ENCODE measurements around the gene PPEF1.
"Not testable (repeated sequence)": the region's sequence is repeated elsewhere in the genome, so short reads cannot be mapped to it uniquely, and the experiment has no call there.

Gene PPEF1

DNA sequence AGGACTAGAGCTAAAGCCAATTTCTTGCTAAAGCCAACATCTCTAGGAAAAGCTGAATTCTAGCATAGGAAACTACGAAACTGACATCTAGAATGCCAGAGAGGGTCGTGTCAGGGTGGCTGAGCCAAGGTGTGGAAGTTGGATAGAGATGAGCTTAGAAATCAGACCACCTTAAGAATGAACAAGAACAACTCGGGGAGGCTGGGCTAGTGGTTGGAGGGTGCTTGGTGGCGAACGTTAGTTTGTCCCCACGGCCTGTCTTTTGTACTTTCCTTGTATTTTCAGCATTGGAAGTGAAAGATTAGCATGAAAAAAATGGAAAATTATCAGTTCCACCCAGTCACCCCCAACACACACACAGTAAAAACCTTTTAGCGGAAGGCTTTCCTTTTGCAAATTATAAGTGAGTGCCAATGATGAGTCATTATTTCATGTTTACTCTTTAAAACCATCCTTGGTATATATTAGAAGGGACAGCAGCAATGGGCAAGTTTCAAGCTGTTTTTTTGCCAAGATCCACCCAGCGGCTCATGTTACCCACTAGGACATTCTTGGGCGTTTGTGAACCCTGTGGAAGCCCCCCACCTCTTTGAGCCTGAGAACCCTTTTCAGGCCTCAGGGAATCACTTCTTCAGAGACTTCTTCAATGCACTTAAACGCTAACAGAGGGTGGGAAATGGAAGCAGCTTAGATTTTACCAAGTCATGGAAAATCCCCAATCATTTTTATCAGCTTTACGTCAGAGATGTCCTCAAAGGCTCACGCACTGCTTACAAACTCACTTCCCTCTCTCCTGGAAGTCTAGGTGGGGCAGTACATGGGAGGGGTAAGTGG lies 4.9 kb upstream of the PPEF1 start:
- DNase-seq (ENCODE audit: low read depth), result no peak

DNA sequence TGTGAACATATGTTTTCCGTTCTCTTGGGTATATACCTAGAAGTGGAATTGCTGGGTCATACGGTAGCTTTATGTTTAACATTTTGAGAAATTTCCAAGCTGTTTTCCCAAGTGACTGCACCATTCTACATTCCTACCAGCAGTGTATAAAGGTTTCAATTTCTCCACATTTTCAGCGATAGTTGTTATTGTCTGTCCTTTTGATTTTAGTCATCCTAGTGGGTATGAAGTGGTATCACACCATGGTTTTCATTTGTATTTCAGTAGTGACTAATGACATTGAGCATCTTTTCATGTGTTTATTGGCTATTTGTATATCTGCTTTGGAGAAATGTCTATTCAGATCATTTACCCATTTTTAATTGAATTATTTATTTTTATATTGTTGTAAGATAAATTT lies 2.4 kb downstream of the PPEF1 start:
- no peak for DNase-seq (ENCODE audit: low read depth)

DNA sequence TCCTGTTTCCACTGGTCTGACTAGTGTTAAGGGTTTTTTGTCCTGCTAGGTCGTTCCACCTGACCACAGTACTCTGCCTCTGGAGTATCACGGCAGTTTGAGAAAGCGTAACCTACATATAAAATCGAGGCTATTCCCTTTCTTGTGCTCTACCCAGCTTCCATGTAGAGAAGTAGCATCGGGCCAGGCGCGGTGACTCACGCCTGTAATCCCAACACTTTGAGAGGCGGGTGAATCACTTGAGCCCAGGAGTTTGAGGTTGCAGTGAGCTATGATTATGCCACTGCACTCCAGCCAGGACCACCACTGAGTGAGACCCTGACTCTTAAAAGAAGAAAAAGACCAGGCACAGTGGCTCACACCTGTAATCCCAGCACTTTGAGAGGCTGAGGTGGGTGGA lies 7.5 kb downstream of the PPEF1 start:
- DNase-seq (ENCODE audit: low read depth), result no peak

DNA sequence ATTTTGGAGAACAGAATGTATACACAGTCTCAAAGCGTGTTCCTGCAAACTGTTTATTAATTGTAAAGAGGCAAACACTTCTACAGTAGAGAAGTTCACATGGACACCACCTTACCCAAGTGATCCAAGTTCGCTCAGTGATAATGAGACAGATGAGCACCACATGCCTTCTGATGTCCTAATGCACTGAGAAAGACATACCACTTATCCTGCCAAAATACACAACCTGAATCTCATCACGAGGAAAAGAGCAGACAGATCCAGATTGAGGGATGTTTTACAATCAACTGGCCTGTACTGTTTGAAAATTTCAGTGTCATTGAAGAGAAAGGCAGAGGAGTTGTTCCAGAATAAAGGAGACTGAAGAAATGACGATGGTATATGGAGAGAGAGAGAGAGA lies 12.4 kb downstream of the PPEF1 start:
- no peak for DNase-seq (ENCODE audit: low read depth)

DNA sequence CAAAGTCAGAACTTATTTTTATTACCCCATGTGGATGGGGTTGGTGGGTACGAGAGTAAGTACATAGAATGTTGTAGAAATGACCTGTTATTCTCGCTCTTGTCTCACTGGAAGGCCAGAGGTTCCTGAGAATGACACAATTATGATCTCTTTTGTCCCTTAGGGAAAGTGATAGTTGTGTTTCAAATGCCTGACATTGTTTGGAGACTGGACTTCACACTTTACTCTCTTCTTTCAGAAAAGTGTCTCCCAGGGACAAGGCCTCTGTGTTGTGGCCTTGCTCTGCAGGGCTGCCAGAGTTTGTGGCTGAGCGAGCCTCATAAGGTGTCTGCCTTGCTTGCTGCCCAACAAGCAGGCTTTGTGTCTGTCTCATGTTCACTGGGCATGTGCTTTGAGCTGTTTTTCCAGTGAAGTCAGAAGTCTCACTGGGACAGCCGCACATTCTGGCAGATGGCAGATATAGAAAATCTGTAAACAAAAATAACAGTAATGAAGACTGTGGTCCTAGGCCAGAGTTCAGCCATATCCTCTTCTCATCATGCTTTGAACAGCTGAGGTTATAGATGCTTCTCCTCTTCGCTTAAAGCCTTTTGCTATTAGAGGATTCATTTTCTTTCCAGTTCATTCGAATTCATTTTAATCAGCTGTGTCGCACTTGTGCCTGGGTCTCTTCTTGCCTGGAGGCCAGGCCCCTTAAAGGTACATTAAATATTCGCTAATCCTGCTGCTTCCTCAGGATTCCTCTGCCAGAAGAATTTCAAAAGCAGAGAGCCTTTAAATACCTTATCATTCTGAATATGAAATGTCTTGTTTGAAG lies 14.4 kb downstream of the PPEF1 start:
- no peak for DNase-seq (ENCODE audit: low read depth)

DNA sequence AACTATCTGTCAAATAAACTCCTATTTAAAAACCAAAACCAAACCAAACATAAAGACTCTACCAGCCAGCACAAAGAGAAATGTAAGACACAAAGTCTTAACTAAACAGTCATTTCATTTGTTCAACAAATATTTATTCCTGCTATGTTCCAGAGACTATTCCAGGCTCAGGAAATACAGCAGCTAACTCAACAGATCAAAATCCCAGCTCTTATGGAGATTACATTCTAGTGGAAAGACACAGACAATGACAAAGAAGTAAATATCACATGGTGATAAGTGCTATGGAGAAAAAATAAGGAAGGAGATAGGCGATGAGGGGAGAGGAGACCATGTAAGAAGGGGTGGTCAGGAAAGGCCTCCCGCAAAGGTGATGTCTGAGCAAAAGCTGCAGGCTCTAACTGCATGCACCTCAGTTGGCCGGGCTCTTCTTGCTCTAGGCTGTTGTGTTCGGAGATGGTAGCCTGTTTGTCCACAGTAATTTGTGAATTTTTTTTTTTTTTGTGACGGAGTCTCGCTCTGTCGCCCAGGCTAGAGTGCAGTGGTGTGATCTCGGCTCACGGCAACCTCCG lies 15.1 kb downstream of the PPEF1 start:
- DNase-seq (ENCODE audit: low read depth), result no peak

DNA sequence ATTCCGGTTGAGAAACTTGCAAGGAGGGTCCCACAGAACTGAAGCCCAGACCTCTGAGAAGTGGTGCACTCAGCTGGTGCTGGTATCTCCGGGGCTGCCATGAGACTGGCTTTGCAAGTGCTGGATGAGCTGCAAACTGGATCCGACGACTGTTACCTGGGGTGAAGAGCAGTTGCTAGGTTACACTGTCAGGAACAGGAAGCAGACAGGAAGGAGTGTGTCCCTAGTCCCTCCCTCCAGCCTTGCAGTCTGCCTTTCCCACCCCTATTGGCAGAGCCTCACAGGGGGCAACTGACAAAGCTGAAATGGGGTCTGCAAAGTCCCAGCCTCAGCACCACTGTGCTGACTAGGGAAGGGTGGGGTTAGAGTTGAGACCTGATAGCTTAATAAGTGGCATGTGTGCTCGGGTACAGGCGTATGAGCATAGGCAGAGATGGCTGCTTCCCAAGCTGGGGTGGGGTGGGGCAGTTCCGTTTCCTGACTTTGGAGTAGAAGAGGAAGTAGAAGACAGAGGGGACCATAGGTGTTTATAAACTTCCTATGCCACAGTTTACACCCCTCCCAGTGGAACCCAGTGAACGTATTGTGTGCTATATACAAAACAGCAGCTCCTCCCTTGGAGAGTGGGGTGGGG lies 18.0 kb downstream of the PPEF1 start:
- DNase-seq (ENCODE audit: low read depth), result no peak

DNA sequence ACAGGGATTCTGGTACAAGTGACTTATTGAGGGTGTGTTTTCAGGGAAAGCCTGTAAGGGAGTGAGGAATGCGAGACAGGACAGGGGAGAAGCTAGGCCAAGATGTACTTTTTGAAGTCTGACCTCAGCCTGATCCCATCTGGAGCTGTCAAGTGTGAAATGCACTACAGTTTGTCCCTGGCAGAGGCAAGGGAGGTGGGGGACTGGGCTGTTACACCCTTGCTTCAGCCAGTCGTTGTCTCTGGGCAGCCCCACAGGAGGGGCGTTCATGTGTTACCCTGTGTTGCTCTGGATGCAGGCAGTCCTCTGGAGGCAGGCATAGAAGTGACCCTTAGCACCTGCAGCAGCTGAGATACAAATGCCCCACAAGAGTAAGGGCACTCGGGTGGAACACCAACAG lies 25.8 kb downstream of the PPEF1 start:
- no peak for DNase-seq (ENCODE audit: low read depth)

DNA sequence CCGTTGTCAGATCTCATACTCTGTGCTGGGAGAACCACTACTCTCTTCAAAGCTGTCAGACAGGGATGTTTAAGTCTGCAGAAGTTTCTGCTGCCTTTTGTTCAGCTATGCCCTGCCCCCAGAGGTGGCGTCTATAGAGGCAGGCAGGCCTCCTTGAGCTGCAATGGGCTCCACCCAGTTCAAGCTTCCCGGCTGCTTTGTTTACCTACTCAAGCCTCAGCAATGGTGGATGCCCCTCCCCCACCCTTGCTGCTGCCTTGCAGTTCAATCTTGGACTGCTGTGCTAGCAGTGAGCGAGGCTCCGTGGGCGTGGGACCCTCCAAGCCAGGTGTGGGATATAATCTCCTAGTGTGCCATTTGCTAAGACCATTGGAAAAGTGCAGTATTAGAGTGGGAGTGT lies 32.2 kb downstream of the PPEF1 start:
- not testable (repeated sequence) for DNase-seq (ENCODE audit: low read depth)

DNA sequence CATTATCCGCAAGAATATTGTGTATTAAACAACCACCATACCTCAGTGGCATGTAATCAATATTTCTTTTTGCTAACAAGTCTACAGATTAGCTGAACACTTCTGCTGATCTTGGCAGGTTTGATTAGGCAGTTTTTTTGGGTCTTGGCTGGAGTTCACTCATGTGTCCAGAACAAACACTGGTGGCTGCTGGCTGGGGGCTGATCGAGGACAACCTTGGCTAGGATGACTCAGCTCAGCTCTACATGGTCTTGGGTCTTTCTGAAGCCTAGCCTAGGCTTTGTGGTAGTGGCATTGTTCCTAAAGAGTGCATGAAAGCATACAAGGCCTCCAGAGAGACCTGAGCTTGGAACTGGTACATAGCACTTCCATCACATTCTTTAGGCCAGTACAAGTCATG lies 41.1 kb downstream of the PPEF1 start:
- no peak for DNase-seq (ENCODE audit: low read depth)

DNA sequence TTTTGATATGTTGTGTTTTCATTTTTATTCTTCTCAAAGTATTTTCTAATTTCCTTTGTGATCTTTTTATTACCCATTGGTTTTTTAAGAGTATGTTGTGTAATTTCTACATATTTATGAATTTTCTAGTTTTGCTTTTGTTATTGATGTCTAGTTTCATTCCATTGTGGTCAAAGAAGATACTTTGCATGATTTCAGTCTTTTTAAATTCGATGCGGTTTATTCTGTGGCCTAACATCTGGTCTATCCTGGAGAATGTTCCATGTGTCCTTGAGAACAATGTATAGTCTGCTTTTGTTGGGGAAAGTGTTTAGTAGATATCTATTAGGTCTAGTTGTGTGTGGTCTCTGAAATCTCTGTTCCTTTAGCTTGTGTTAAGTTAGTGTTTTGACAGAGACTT lies 46.2 kb downstream of the PPEF1 start:
- no peak for DNase-seq (ENCODE audit: low read depth)

DNA sequence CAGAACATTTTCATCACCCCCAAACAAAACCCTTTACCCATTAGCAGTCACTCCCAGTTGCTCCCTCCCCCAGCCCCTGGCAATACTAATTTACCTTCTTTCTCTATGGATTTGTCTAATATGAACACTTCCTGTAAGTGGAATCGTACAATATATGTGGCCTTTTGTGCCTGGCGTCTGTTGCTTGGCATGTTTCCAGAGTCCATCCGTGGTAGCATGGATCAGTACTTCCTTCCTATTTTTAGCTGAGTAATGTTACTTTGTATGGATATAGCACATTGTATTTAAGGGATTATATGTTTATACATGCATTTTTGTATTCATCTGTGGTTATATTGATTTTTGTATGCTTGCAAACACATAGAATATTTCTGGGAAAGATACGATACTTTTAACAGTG lies 48.2 kb downstream of the PPEF1 start:
- DNase-seq (ENCODE audit: low read depth), result no peak

DNA sequence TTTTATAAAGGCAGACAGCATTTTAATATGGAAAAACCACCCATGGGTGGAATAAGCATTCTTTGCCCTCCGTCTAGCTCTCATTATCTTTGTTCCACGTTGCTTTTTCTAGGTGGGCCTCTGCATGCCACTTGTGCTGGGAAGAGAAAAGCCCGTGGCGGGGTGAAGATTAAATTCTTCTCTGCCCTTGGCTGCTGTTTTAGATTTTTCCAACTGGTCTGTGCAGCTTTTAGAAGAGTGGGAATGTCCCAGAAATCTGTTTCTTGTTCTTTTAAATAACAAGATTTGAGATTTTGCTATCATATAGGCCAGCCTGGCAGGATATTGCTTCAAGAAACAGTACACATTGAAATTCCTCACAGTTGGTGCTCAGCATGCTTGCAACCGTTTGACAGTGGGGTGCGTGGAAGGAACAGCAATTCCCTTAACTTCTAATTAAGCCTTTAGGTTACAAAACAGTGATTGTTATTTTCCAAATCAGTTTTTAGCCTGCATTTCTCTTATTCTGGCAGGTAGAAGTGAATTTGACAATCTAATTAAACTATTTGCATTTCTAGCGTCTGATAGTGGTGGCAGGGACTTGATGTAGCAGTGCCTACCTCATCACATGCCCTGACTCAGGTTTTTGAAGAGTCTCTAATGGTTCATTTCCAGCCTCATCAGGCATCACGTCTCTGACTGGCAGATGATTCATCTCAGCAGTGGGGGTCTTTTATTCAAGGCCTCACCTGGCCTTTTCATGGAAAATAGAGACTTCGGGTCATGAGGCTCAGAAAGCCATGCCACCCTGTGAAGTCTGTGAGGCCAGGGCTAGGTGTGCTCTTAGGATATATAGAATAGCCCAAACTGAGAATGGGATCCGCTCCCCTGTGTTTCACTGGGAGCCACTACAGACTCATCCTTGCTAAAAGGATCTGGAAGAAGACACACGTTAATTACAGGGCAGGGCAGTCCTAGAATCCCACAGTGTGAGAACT lies 50.8 kb downstream of the PPEF1 start:
- no peak for DNase-seq (ENCODE audit: low read depth)

DNA sequence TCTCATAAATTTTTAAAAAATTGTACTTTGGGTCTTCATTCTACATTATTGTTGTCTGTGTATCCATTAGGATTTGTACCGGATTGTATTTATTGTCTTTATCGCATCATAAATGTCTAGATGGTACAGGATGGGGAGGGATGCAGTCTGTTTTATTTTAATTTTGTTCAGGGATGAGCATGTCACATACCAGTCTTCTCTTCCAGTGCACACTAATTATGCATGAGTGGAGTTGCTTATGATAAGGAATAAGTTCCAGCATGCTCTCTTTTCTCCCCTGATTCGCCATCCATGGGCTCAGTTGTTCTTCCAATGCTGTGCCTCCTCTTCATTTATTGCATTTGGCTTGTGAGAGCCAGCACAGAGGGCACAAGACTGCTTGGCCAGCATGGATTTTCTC lies 54.3 kb downstream of the PPEF1 start:
- DNase-seq (ENCODE audit: low read depth), result no peak

DNA sequence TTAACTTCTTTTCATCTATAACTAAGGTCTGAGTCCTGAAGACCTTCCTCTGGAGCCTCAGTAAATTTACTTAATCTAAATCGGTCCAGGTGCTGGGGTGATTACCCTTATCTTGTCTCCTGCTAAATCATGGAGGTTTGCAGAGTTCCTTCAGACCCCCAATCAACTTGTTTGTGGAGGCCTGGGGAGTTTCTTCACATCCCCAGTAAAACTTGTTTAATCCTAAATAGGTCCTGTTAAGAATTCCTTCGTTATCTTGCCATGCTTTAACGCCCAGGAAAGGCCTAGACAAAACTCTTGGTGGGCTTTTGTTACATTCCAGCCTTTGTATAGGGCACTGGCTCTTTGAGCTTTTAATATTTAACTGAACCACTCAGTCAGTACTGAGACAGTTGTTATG lies 55.7 kb downstream of the PPEF1 start:
- DNase-seq (ENCODE audit: low read depth), result not testable (repeated sequence)

DNA sequence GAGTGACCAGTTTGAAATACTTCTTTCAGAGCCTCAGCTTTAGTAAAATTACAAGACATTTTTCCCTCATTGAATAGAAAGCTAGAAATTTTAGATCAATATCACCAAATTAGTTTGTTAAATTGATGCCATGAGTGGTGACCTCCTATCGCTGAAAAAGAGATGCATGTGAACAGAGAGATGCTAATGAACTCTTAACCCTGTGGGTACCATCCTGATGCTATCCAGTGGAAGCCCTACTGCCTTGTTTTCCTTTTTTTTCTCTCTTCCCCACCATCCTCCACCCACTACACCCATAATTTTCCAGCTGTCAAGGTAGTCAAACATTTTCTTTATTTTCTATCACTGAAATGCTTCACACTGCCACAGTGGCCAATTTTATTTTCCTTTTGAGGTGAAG lies 61.9 kb downstream of the PPEF1 start:
- no peak for DNase-seq (ENCODE audit: low read depth)

DNA sequence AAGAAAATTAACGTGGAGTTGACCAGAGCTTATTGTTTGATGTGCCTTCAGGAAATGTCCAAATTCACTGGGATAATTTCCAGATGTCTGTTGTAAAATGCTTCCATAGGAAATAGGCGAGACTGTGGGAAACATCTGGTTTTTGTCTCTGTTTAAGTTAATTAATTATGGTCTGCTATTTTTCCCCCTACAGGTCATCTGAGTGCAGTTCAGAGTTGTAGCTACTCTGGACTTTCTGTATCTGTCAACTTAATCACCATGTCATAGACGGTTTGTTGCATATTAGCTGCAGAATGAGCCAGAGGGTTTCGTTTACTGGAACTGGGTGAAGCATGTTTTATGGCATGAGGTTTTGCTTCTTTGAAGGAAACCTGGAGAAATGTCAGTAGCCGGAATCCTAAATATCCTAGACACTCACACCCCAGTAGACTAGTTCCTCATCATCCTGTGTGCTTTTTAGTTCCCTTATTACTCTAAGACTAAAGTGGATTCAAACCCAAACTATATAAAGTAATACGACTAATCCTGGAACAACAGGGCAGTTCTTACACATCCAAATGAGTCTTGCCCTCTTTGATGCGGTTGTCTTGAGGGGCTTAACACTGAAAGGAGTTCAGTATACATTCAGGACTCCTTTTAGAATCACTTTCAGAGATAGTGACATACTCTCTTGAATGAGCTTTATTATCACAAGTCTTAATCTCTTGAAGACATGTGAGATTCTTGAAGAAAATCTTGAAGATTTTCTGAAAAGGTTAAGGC lies 62.5 kb downstream of the PPEF1 start:
- DNase-seq (ENCODE audit: low read depth), result no peak

DNA sequence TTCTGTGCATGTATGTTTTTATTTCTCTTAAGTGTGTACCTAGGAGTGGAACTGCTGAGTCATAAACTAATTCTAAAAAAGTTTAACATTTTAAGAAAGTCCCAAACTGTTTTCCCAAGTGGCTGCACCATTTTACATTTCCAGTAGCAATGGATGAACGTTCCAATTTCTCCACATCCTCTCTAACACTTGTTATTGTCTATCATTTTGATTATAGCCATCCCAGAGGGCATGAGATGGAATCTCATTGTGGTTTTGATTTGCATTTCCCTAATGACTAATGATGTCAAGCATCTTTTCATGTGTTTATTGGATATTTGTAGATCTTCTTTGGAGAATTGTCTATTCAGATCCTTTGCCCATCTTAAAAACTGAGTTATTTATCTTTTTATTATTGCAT lies 82.5 kb downstream of the PPEF1 start:
- no peak for DNase-seq (ENCODE audit: low read depth)

DNA sequence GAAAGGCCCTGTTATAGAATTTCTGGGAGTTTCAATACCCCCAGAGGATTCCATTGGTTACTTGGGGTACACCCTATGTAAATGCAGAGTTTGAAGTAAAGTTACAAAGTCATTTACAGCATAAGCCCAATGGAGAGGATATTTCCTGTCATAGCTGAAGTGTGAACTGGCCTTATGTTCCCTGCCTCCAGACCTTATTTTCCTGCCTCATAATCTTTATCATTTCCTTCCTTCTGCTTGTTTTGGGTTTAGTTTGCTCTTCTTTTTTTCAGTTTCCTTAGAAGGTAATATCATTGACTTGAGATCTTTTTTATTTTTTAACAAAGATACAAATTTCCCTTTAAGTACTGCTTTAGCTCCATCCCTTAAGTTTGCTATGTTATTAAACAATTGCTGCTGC lies 85.4 kb downstream of the PPEF1 start:
- no peak for DNase-seq (ENCODE audit: low read depth)

DNA sequence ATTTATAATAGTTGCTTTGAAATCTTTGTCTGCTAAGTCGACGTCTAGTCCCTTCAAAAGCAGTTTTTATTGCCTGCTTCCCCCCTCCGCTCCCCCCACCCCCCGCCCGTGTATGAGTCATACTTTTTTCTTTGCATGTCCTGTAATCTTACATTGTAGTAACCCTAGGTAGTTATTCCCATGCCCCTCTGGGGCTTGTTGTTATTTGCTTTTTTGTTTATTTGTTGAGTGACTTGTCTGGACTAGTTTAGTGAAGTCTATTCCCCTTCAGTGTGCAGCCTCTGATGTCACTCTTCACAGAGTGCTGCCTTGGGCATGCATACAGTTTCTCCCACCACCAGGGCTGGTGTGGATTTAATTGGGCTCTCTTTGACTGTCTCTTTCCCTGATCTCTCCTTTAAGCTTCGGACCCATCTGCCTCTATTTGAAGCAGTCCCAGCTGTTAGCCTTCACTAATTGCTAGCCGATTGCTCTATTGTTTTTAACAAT lies 86.2 kb downstream of the PPEF1 start:
- no peak for DNase-seq (ENCODE audit: low read depth)

DNA sequence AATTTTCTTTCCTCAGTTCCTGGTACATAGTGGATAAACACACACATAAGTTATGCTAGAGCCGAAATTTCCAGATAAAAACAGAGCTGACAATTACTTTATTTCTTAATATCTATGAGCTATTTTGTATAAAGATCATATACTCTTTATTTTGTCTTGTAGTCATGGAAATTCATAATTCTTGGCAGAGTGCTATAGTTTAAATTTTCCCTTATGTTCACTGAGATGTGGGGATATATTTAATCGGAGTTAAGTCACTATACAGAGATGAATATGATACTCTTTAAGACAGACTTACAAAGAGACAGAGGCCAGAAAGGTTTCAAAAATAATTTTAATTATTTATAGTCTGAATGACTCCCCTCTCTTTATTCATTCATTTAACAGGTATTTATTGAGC lies 89.7 kb downstream of the PPEF1 start:
- DNase-seq (ENCODE audit: low read depth), result no peak
